Right renal cortex interstitium (tissue), 3 donors: Measurements from ENCODE around the gene HSP90AB1. TPM values are rescaled to one million over a fixed set of nuclear protein-coding genes. Genes with fewer than 3 reads are reported as not detected.

Experiments used
- DNase-seq, 3 donors: peaks; one replicate each; pipeline ENCODE4 v3.0.0-alpha.2; 2013; ENCODE audit warnings: low read depth in 3 of 3, low spot score in 2 of 3
- polyA plus RNA-seq, 3 donors: library from polyadenylated mRNA; unstranded; fragments of 120-200 nt; gene quantifications; one replicate each; pipeline ENCODE4 v1.2.1, GENCODE V29; 2013; ENCODE audit not compliant: insufficient read length in 3 of 3

Gene HSP90AB1
- polyA plus RNA-seq, 3 donors = 1,281 to 1,316 (median 1,306) TPM

DNA sequence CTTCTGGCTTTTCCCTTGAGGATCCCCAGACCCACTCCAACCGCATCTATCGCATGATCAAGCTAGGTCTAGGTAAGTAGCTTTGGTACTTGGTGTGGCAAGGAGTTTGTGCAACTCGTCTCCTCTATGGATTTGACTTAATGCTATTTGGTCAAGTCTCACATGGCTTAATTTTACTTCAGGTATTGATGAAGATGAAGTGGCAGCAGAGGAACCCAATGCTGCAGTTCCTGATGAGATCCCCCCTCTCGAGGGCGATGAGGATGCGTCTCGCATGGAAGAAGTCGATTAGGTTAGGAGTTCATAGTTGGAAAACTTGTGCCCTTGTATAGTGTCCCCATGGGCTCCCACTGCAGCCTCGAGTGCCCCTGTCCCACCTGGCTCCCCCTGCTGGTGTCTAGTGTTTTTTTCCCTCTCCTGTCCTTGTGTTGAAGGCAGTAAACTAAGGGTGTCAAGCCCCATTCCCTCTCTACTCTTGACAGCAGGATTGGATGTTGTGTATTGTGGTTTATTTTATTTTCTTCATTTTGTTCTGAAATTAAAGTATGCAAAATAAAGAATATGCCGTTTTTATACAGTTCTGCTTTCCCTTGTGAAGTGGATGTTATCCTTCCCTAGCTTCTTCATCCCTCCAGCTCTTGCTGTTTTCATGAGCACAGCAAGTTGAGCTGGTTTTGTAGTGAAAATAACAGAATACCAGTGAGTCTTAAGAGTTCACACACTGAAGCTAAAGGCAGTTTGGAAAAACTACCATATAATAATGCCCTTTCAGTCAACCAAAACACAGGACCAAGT lies 6.6 kb downstream of the HSP90AB1 start:
- DNase-seq = no peak

DNA sequence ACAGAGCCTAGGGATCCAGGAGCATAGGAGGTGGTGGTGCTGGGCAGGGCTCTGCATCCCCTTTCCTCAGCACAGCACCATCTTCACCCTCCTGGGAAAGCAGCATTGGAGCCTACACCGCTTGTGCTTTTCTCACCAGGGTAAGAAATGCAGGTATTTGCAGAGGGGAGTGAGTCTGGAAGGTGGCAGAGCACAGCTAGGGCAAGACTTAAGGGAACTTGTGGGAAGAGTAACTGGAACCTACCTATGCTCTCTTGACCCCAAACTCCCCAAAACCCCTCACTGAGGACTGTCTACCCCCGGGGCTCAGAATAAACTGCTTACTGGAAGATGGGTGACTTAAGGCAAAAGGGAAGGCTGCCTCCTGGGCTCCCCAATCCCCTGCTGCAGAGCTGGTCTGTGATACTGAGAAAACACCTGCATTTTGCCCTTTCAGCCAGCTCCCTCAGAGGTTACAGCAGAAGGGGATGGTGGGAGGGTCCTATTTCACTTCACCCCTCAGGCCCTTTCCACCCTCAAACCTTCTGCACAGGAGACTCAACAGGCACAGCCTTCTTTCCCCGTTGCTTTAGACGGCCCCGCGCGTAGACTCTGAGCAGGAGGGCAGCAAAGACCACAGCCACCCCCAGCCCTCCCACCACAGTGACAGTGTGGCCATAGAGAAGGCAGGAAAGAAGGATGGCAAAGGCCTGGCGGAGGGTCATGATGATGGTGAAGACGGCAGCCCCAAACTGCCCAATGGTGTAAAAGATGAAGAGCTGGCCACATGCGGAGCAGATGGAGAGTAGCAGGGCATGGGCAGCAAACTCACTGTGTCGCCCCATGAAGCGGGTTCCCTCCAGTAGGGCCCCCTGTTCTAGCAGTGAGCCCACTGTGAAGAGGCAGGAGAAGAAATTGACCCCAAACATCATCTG lies 7.5 kb downstream of the HSP90AB1 start:
- DNase-seq = no peak

DNA sequence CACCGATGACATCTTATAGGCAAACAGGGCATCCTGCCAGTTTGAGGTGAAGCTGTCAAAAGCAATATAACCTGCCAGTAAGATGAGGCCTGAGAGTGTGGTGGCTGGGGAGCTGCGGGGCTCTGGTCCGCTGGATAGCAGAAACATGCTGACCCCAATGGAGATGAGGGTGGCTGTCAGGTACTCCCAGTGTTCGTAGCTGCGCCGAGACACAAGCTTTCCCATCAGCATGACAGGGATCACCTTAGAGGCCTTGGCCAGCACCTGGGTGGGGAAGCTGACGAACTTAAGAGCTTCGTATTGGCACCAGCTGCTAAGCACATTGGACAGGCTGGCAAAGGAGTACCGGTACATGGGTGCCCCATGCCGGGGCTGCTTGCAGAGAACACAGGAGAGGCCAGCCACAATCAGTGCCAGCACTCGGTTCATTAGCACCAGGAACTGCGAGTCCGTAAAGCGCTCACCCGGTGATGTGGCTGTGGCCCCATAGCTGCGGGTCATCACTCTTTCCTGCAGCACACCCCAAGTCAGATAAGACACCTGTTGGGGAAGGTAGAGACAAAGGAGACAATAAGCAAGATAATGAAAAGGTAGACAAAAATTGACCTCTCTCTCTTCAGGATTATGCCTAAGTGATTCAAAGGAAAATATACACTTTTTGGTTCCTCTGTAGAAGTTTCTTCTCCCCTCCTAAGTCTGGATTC lies 8.4 kb downstream of the HSP90AB1 start:
- no peak for DNase-seq

DNA sequence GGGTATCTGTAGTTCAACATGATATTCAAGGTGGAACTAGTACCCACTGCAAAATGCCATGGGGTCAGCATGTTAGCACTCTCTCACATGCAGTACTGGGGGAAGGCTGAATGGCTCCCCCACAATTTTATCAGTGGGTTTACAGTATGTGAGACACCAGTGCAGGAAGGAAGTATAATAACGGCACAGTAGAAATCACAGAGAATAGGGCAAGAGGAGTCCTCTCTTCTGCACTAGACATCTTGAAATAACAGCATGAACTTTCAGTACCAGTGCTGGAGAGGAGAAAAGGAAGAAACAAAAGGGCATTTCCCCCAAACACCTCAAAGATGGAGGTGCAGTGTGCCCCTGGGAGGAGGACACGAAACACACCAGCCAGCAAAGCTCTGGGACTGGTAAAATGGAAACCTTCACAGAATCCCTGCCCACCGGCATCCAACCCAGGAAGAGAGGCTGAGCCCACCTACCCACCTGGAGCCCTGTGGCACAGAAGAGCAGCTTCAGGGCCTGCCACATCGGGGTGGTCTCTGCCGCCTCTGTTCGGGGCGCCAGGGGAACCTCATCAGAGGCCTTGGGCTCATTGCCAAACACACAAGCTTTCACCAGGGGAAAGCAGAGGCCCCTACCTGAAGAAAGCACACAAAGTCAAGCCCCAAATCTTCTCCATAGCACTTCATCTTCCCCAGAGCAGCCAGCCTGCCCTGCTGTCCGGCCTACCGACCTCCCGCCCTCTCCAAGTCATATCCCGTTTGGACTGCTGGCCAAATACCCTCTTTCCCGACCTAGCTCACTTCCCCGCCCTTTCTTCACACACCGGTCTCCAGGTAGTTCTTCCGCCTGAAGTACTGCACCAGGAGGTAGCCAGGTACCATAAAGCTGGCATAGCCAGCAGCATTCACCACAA lies 9.2 kb downstream of the HSP90AB1 start:
- DNase-seq = no peak

DNA sequence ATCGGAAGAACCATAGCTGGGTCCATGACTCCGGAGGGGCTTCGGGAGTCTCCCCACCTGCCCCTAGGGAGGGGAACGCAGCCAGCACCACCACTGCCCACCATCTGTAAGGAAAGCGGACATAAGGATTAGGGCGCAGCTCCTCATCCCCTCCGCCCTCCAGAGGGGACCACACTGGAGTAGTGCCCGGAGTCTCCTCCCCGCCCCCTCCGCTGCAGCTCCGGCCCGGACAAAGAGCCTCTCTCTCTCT lies 9.8 kb downstream of the HSP90AB1 start:
- no peak for DNase-seq

GRCh38 chr6:44257025-44257752 lies 10.3 kb downstream of the HSP90AB1 start, which contains the start of gene SLC35B2:
Gene SLC35B2, minus strand, starts transcription at chr6:44257528. Its CDS starts 118 bp downstream, at chr6:44257410.
- no peak for DNase-seq

- DNase-seq = no peak
Measured at GRCh38 chr6:44257753-44258324, 10.9 kb downstream of the HSP90AB1 start.

DNA sequence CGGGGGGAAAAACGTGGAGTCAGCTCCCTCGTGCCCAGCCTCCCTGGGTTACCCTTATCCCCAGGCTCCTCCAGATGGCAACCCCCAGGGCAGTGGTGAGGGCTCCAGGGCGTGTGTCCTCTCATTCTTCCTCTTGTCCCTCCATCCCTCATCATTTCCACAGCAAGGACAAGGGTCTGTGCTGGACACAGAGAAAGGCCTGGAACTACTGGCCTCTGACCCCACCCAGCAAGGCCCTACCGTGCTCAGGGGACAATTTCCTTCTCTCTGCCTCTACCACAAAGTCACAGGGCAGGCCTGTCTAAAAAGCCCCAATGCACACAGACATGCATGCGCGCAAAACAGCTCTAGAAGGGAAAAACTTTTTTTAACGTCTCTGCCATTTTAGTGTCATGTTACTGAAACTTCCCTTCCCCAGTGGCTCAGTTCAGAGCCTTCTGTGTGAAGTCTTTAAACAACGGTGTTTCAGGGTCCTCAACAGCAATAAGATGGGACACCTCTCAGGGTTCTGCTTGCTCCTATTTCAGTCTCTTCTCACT lies 11.5 kb downstream of the HSP90AB1 start:
- no peak for DNase-seq

- no peak for DNase-seq
Measured at GRCh38 chr6:44258921-44259320, 12.0 kb downstream of the HSP90AB1 start.

GRCh38 chr6:44260011-44260410 lies 13.1 kb downstream of the HSP90AB1 start:
- DNase-seq = no peak

GRCh38 chr6:44260451-44261297 lies 13.8 kb downstream of the HSP90AB1 start:
- no peak for DNase-seq

GRCh38 chr6:44261581-44261980 lies 14.7 kb downstream of the HSP90AB1 start:
- no peak for DNase-seq

DNA sequence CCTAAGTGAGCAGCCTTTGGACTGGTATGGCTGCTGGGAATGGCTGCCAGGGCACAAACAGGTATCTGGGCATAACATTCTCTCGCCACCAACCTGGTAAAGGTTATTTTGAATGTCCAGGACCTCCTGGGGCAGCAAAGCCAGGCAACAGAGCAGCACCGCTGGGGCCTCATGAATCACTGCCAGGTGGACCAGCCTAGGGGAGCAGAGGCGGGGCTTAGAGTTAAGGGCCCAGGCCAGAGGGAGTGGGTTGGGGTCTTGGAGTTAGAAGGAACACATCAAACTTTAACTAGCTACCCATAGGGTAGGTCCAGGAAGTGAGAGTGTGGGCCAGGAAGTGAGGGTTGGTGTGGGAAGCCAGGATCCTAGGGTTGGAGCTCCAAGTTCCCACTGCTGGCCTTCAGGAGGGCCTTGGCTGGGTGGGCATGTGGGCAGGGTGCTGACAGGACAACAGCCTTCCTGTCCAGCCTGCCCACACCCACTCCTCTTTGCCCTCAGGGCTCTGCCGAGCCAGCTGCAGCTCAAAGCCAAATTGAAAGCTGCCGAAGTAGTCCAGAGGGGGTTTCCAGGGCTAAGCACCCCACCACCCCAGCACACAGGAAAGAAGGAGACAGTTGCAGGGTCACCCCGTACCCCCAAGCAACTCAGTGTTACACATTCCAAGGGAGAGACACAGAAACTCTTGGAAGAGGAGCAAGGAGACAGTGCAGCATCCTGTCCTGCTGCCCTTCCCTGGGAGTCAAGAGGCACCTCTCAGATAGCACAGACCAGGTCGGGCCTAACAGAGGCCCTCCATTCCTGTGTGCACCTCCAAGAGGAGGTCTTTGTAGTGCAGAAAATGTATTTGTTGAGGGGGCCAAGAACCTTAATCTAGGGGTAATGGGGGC lies 15.8 kb downstream of the HSP90AB1 start:
- DNase-seq = no peak

DNA sequence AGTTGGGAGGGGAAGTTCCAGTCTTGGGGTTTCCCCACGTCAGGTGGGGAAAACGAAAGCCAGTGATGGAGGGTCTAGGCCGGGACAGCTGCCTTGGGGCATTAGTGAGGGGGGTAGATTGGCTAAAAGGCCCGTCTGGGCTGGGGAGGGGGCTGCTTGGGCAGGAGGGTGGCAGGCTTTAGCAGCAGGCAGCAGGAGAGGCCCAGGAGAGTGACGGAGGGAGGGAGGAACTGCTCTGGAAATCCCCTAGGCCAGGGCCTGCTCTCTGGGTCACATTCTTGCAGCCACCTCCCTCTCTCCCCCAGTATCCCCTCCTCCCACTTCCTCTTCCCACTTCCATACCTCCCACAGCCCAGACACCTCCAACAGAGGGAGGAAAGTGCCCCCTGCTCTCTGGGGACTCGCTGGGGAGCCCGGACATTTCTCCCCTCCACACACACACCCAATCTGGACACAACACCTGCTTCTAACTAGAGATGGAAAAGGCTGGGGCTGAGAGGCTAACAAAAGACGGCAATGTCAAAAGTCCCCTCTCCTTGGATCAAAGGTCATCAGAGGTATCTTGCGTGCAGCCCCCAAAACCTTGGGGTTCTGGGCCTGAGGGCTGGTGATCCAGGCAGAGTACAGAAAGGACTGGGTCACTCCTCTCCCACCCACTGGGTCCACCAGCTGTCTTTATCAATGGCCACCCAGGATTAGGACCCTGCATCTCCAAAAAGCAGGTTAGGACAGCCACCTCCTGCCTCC lies 16.6 kb downstream of the HSP90AB1 start:
- no peak for DNase-seq

GRCh38 chr6:44264154-44265006 lies 17.5 kb downstream of the HSP90AB1 start:
- no peak for DNase-seq
